MM.1S (cell line): ENCODE results near the gene SPOCK3.

Source experiments
- DNase-seq: peaks from one replicate; pipeline ENCODE4 v3.0.0-alpha.2; 2015
- H2AFZ ChIP-seq: fragments of 300-600 bp; sonication (generic); 2 replicates; pipeline ENCODE4 v1.6.0; 2016; ENCODE audit warnings: antibody characterized with exemption, low read length
- H3F3A ChIP-seq: fragments of 300-600 bp; sonication (generic); 2 replicates; pipeline ENCODE4 v1.6.1; 2016; ENCODE audit warnings: mild to moderate bottlenecking, antibody characterized with exemption, low read length, moderate library complexity, mixed read lengths; ENCODE audit not compliant: insufficient read depth
- H3K27ac ChIP-seq: fragments of 300-600 bp; sonication (generic); 2 replicates; pipeline ENCODE4 v1.5.1; 2016; ENCODE audit warnings: mild to moderate bottlenecking, low read length
- H3K27me3 ChIP-seq: fragments of 300-600 bp; sonication (generic); replicated peaks from 2 replicates; pipeline ENCODE4 v1.6.0; 2016; ENCODE audit warnings: low read length; ENCODE audit not compliant: insufficient read depth
- H3K36me3 ChIP-seq: fragments of 300-600 bp; sonication (generic); replicated peaks from 2 replicates; pipeline ENCODE4 v1.6.1; 2016; ENCODE audit warnings: mild to moderate bottlenecking, low read length, mixed read lengths; ENCODE audit not compliant: insufficient read depth
- H3K4me1 ChIP-seq: fragments of 300-600 bp; sonication (generic); 2 replicates; pipeline ENCODE4 v1.6.1; 2016; ENCODE audit warnings: low read length, mixed read lengths
- H3K4me2 ChIP-seq: fragments of 300-600 bp; sonication (generic); 2 replicates; pipeline ENCODE4 v1.6.0; 2016; ENCODE audit warnings: low read depth, low read length
- H3K4me3 ChIP-seq: fragments of 300-600 bp; sonication (generic); 2 replicates; pipeline ENCODE4 v1.5.1; 2016; ENCODE audit warnings: low read length, mixed read lengths
- H3K79me2 ChIP-seq: fragments of 300-600 bp; sonication (generic); 2 replicates; pipeline ENCODE4 v1.6.1; 2016; ENCODE audit warnings: mixed run types, low read length, mixed read lengths
- H3K9ac ChIP-seq: fragments of 300-600 bp; sonication (generic); 2 replicates; pipeline ENCODE4 v1.6.1; 2016; ENCODE audit warnings: low read length, mixed read lengths
- H3K9me2 ChIP-seq: fragments of 300-600 bp; sonication (generic); replicated peaks from 2 replicates; pipeline ENCODE4 v1.6.1; 2016; ENCODE audit warnings: mild to moderate bottlenecking, low read length, mixed read lengths; ENCODE audit not compliant: insufficient read depth
- H3K9me3 ChIP-seq: fragments of 300-600 bp; sonication (generic); replicated peaks from 2 replicates; pipeline ENCODE4 v1.6.1; 2016; ENCODE audit warnings: mild to moderate bottlenecking, low read length, mixed read lengths; ENCODE audit not compliant: insufficient read depth
- H4K20me1 ChIP-seq: fragments of 300-600 bp; sonication (generic); 2 replicates; pipeline ENCODE4 v1.6.1; 2016; ENCODE audit warnings: mild to moderate bottlenecking, low read length, moderate library complexity, mixed read lengths; ENCODE audit not compliant: insufficient read depth
- CTCF ChIP-seq: fragments of 300-600 bp; sonication (generic); IDR thresholded peaks from 2 replicates; pipeline ENCODE4 v1.5.1; 2016; ENCODE audit warnings: antibody characterized with exemption, low read length, mixed read lengths
- EZH2 ChIP-seq: fragments of 300-600 bp; sonication (generic); optimal IDR thresholded peaks from 2 replicates; pipeline ENCODE3; 2017; ENCODE audit warnings: low read depth, mild to moderate bottlenecking, antibody characterized with exemption, low read length, mixed read lengths
- EZH2phosphoT487 ChIP-seq: fragments of 300-600 bp; sonication (generic); IDR thresholded peaks from 2 replicates; pipeline ENCODE4 v1.6.1; 2018; ENCODE audit warnings: antibody characterized with exemption, low read length

The SPOCK3 gene

GRCh38 chr4:166816890-166817289 lies 417.4 kb downstream of the SPOCK3 start:
- H3K79me2 ChIP-seq: no peaks in the 10 kb centered on the region
- no peaks in the 10 kb centered on the region for H3K27me3 ChIP-seq
- H3K27ac ChIP-seq: no peak overlapping the region
- H3K4me2 ChIP-seq: no peak overlapping the region
- H2AFZ ChIP-seq: no peak overlapping the region
- no peak for DNase-seq
- no peaks in the 10 kb centered on the region for H3F3A ChIP-seq
- no peaks in the 10 kb centered on the region for H3K36me3 ChIP-seq
- no peak overlapping the region for H3K9ac ChIP-seq
- H3K4me1 ChIP-seq: no peaks in the 10 kb centered on the region
- H3K4me3 ChIP-seq: no peak overlapping the region
- no peaks in the 10 kb centered on the region for H3K9me3 ChIP-seq
- no peaks in the 10 kb centered on the region for H4K20me1 ChIP-seq
- TF ChIP-seq EZH2: no peak
- no peak for TF ChIP-seq EZH2phosphoT487
- TF ChIP-seq CTCF: no peak
- no peaks in the 10 kb centered on the region for H3K9me2 ChIP-seq

- Histone ChIP-seq H3K27me3 (no peaks in the 10 kb centered on the region), H4K20me1 (no peaks in the 10 kb centered on the region), H3K4me3 (no peak overlapping the region), H3K4me1 (no peaks in the 10 kb centered on the region), H3K9me2 (no peaks in the 10 kb centered on the region), H3K36me3 (no peaks in the 10 kb centered on the region), H3K27ac (no peak overlapping the region), H3K9me3 (no peaks in the 10 kb centered on the region), H3K79me2 (no peaks in the 10 kb centered on the region), H3K9ac (no peak overlapping the region), H3F3A (no peaks in the 10 kb centered on the region), H2AFZ (no peak overlapping the region), H3K4me2 (no peak overlapping the region)
- TF ChIP-seq EZH2: no peak
- no peak for TF ChIP-seq EZH2phosphoT487
- no peak for TF ChIP-seq CTCF
- no peak for DNase-seq
These were observed 425.9 kb downstream of the SPOCK3 start for GRCh38 chr4:166808380-166808779.

GRCh38 chr4:166802346-166802745 lies 431.9 kb downstream of the SPOCK3 start:
- Histone ChIP-seq H3K36me3 (no peaks in the 10 kb centered on the region), H3K79me2 (no peaks in the 10 kb centered on the region), H4K20me1 (no peaks in the 10 kb centered on the region), H3K9me3 (no peaks in the 10 kb centered on the region), H3F3A (no peaks in the 10 kb centered on the region), H3K4me1 (no peaks in the 10 kb centered on the region), H3K27me3 (no peaks in the 10 kb centered on the region), H3K9me2 (no peaks in the 10 kb centered on the region), H3K4me3 (no peak overlapping the region), H2AFZ (no peak overlapping the region), H3K27ac (no peak overlapping the region), H3K9ac (no peak overlapping the region), H3K4me2 (no peak overlapping the region)
- TF ChIP-seq CTCF (no peak), EZH2 (no peak), EZH2phosphoT487 (no peak)
- no peak for DNase-seq

- Histone ChIP-seq H3F3A (no peaks in the 10 kb centered on the region), H3K9me2 (no peaks in the 10 kb centered on the region), H3K36me3 (no peaks in the 10 kb centered on the region), H3K4me1 (no peaks in the 10 kb centered on the region), H2AFZ (no peak overlapping the region), H3K27me3 (no peaks in the 10 kb centered on the region), H3K4me2 (no peak overlapping the region), H3K27ac (no peak overlapping the region), H3K79me2 (no peaks in the 10 kb centered on the region), H3K9ac (no peak overlapping the region), H3K9me3 (no peaks in the 10 kb centered on the region), H3K4me3 (no peak overlapping the region), H4K20me1 (no peaks in the 10 kb centered on the region)
- TF ChIP-seq EZH2phosphoT487 (no peak), CTCF (no peak), EZH2 (no peak)
- no peak for DNase-seq
These were observed 436.2 kb downstream of the SPOCK3 start for GRCh38 chr4:166798126-166798525.
